ENCODE results near the gene RPGRIP1.
"Not testable (repeated sequence)": the region's sequence is repeated elsewhere in the genome, so short reads cannot be mapped to it uniquely, and the experiment has no call there.

Gene RPGRIP1

DNA sequence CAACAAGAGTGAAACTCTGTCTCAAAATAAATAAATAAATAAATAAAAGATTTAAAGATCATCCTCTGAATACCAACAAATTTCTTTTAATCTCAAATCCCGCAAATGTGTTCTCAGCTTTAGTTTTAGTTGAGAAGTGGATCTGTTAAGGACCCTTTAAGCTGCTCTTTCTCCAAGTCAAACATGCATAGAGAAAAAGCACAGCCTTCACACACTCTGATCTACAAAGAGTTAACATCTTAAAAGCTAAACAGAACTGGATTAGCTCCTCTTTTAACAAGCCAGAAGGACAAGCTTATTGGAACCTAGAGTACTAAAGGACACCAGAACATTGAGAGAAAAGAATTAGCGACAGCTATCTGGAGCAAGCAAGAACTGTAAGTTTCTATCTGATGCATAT is at the start of gene RPGRIP1:
Gene RPGRIP1, plus strand, starts transcription at position 301 of the 400 bp plus-strand sequence. CDS start 7,894 bp downstream, outside the sequence.
- no peak for DNase-seq (ENCODE audit: low read depth in 3 of 3, low spot score in 1 of 3)

DNA sequence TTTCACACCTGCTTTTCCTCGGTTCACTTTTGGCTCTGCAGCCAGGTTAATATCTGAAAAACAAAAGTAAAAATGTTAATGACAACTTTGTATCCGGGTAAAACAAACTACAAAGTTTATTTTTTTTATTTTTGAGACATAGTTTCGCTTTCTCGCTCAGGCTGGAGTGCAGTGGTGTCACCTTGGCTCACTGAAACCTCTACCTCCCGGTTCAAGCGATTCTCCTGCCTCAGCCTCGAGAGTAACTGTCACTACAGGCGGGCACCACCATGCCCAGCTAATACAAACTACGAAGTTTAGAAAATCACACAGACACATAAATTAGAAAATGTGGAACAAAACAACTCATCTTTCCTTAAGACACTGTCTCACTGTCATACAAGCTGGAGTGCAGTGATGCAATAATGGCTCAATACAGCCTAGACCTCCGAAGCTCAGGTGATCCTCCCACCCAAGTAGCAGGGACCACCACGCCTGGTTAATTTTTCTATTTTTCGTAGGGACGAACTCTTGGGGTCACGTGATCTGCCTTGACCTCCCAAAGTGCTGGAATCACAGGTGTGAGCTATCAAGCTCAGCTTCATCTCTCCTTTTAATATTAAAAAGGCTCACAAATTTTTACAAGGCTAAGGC is 48.7 kb upstream of the RPGRIP1 start:
- DNase-seq (ENCODE audit: low read depth in 3 of 3, low spot score in 1 of 3), result no peak

DNA sequence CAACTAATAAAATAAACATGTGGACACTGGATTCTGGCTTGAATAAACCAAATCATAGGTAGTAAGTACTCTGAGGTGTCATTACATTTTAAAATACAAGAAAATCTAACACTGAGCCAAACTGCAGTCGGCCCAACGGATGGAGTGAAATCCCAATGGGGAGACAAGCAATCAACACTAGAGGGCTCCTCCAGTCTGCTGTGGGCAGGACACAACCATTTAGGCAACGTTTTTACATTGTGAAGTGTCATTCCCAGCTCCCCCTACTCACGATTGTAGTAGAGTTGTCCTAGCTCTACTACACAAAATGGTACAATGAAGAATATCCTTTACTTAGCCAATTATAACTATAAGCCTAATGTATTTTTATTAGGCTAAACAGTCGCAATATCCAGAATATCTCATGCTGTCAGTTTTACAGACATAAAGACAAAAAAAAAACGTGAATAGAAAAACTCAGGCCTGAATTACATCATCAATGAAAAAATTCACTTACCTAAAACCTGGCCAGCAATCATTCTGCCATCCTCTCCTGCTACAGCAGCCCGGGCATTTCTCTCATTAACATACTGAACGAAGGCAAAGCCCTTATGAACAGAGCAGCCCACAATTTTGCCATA is 46.3 kb upstream of the RPGRIP1 start:
- DNase-seq (ENCODE audit: low read depth in 3 of 3, low spot score in 1 of 3), result no peak

DNA sequence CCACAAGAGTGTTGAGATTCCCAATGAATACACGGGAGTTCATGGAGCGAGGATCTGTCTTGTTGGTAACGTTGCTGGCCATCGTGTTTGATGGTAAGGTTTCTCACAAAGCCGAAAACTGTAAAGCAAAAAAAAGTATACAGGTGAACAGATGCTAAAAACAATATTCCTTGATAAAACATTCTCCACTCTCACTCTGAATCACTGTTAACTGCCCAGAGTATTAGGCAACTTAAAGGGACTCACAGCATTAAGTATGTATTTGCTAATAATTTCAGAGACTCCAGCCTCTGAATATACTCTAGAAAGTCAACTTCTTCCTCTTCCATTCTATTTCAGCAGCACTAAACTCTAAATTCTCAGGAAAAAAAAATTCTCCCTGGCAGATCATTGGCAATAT is 45.8 kb upstream of the RPGRIP1 start:
- DNase-seq (ENCODE audit: low read depth in 3 of 3, low spot score in 1 of 3), result no peak

DNA sequence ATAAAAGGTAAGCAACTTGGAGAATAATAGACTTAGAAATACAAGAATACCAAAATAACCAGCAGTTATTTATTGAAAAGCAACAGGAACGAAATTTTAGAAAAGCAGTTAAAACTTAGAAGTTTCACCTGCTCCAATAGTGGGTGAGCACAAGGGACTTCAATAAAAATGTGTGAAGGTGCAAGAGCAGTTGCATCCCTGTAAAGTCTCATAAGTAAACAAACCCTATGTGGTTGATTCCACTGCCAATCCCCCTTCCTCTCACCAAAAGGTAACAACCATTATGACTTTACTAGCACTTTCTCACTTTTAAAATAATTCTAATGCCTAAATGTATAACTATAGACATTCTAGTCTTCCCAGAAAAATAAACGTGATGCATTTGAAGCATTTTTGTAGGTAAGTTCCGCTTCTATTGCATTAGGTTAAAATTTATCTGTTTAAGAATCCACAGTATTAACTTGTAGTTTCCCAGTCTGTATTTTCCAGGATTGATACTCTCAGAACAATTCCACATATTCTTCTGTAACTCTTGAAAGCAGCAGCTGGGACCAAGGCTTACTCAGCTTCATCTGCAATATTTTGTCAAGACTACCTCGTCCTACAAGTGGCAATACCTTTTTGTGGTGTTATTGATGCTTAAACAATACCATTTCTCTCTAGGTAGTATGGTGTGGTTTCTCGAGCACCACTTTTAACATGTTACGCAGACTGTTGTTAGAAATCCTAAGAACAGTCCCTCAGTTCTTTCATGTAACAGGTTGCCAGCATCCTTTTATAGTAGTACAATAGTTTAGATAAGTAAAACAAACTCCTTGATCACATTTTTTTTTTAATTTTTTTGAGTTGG is 42.7 kb upstream of the RPGRIP1 start:
- DNase-seq (ENCODE audit: low read depth in 3 of 3, low spot score in 1 of 3), result no peak

DNA sequence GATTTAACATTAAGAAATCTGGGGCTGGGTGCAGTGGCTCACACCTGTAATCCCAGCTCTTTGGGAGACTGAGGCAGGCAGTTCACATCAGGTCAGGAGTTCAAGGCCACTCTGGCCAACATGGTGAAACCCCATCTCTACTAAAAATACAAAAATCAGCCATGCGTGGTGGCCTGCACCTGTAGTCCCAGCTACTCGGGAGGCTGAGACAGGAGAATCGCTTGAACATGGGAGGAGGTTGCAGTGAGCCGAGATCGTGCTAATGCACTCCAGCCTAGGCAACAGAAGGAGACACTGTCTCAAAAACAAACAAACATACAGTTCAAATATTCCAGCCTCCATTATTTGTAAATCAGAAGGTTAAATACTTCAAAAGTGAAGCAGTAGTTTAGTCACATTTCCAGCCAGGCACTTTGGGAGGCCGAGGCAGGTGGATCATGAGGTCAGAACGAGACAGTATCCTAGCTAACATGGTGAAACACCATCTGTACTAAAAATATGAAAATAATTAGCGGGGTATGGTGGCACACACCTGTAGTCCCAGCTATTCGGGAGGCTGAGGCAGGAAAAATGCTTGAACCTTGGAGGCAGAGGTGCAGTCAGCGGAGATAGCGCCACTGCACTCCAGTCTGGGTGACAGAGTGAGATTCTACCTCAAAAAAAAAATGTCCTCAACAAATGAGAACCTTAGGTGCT is 40.9 kb upstream of the RPGRIP1 start:
- no peak for DNase-seq (ENCODE audit: low read depth in 3 of 3, low spot score in 1 of 3)

DNA sequence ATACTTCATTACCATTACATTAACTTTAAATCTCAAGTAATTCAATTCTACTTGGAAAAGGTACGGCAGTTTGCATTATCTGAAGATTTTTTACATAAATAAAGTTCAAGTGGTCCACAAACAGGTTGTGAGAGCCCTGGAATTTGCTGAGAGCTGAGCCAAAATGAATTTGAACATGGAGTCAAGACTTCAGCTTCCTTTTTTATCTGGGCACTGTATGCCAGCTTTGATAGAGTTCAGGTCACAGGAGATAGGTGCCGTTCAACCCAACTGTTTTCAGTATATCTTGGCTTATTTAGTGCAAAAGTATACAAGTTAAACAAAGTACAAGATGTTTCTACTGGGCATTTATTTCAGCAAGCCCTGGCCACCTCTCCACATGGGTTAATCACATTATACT is 39.5 kb upstream of the RPGRIP1 start:
- no peak for DNase-seq (ENCODE audit: low read depth in 3 of 3, low spot score in 1 of 3)

DNA sequence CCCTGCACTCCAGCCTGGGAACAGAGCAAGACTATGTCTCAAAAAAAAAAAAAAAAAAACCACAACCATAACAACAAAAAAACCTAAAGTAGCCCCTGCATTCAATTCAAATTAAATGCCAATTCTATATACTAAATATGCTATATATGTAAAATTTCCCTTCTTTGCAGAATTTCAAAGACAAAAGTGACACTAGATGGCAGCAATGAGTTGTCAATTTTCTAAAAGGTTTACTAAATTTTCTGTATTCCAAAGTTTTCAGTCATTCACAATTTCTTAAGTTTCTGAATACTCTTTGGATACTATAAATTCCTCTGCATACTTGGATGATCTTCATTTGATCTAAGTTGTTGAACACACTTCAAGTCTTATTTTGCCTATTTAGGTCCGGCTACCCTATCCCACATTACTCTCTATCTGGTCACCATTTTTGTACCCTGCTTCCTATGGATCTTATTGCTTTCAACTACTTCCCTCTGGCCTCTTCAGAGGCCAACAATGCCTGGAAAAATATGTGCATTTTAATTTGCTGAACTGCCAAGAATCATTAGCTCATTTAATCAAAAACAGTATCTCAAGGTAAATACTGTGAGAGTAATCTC is 38.6 kb upstream of the RPGRIP1 start:
- no peak for DNase-seq (ENCODE audit: low read depth in 3 of 3, low spot score in 1 of 3)

DNA sequence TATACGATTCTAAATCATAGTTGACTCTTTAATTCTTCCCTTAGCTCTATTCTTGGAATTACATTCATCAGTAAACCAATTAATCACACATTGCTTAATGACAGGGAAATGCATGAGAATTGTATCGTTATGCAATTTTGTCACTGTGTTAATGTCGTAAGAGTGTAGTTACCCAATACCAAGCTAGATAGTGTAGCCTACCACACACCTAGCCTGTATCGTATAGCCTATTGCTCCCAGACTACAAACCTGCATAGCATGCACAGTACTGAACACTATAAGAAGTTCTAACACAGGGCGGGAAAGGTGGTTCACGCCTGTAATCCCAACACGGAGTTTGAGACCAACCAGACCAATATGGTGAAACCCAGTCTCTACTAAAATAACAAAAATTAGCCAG is 35.3 kb upstream of the RPGRIP1 start:
- DNase-seq (ENCODE audit: low read depth in 3 of 3, low spot score in 1 of 3), result no peak

DNA sequence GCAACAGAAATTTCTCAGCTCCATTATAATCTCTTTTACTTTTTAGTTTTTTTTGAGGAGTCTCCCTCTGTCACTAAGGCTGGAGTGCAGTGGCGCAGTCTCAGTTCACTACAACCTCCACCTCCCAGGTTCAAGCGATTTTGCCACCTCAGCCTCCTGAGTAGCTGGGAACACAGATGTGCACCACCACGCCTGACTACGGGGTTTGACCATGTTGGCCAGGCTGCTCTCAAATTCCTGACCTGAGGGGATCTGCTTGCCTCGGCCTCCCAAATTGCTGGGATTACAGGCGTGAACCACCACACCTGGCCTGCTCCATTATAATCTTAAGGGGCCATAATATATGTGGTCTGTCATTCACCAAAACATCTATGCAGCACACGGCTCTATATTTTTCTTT is 34.1 kb upstream of the RPGRIP1 start:
- no peak for DNase-seq (ENCODE audit: low read depth in 3 of 3, low spot score in 1 of 3)

DNA sequence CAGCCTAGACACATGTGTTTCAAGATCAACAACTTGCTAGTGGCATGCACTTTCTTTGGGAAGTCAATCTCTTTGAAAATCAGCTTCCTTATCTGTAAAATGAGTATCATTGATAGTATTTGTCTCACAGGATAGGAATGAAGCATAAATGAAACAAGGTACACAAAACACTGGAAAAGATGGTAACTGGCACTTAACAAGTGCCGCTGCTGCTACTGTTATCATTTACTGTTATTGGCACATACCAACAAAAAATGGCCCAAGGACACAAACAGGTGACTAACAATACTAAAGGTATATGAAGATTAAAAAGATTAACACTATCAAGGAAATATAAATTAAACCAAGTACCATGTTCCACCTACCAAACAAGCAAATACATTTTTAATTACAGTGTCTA is 31.5 kb upstream of the RPGRIP1 start:
- no peak for DNase-seq (ENCODE audit: low read depth in 3 of 3, low spot score in 1 of 3)

DNA sequence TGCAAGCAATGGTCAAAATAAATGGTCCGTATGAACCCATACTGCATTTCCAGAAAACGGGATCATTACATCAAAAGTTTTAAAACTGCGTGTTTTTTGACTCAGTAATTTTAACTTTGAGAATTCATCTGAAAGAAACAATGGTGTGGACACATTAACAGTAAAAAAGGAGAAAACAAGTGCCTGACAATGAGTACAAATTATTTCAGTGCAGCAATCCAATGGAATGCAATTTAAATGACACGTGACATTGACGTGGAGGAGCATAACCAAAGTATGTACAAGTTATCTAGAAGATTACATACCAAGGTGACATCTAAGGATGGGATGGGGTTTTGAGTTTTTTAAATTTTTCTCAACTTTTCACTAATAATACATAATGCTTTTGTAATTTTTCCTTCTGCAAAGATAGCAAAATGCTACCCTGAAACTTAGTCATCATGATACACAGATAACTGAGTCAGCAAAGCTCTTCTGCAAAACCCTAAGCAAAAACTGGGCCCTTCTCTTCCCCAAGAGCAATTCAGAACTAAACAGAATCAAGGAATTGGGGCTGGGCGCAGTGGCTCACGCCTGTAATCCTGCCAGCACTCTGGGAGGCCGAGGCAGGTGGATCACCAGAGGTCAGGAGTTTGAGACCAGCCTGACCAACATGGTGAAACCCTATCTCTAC is 31.0 kb upstream of the RPGRIP1 start:
- no peak for DNase-seq (ENCODE audit: low read depth in 3 of 3, low spot score in 1 of 3)

DNA sequence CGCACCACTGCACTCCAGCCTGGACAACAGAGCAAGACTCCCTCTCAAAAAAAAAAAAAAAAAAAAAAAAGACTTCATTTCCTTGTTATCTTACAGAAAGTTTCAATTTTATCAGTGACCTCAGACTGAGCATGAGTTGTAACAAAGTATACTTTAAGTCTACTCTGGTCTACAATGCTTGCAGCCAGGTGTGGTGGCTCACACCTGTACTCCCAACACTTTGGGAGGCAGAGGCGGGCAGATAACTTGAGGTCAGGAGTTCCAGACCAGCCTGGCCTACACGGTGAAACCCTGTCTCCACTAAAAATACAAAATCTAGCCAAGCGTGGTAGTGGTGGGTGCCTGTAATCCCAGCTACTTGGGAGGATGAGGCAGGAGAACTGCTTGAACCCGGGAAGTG is 28.7 kb upstream of the RPGRIP1 start:
- no peak for DNase-seq (ENCODE audit: low read depth in 3 of 3, low spot score in 1 of 3)

DNA sequence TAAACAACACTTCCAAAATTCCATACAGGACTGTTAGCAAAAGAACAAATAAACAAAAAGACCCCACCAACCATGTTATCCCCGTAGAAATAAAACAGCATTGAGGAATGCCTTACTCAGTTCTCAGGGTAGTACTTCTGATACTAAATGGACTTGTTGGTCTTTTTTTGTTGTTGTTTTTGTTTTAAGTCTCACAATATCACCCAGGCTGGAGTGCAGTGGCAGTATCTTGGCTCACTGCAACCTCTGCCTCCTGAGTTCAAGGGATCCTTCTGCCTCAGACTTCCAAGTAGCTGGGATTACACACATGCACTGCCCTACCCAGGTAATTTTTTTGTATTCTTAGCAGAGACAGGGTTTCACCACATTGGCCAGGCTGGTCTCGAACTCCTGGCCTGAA is 27.7 kb upstream of the RPGRIP1 start:
- DNase-seq (ENCODE audit: low read depth in 3 of 3, low spot score in 1 of 3), result no peak

DNA sequence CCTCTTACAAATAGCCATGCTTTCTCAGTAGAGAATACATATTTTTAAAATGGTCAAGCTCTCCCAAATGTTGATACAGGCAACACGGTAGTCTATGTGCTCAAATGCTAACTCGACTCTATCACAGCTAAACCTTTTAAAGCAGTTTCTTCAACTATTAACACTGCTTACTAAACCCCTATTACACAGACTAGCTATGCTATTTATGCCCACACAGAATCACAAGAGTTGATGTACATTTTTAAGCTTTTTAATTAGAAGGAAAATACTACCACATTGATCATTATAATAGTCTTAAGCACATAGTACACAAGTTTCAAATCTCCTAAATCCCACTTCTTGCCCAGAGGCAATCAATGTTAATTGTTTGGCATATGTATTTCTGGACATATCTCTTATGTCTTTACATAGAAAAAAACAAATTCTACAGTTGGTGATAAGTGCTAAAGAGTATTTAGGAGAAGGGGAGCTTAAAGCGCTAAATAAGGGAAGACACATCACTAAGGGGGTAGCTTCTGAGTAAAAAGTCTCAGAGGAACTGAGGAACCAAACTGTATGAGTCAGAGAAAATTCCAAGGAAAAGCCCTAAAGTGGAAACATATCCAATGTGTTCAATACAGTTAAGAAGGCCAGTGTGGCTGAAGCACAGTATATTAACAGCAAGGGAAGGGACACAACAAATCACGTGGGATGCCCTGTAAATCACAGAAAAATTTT is 24.3 kb upstream of the RPGRIP1 start:
- DNase-seq (ENCODE audit: low read depth in 3 of 3, low spot score in 1 of 3), result no peak

DNA sequence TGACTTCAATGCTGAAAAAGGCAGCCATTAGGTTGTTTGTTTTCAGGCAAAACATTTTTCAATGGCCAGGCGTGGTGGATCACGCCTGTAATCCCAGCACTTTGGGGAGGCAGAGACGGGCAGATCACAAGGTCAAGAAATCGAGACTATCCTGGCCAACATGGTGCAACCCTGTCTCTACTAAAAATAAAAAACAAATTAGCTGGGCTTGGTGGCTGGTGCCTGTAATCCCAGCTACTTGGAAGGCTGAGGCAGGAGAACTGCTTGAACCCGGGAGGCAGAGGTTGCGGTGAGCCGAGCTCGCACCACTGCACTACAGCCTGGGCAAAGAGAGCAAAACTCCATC is 23.8 kb upstream of the RPGRIP1 start:
- not testable (repeated sequence) for DNase-seq (ENCODE audit: low read depth in 3 of 3, low spot score in 1 of 3)

DNA sequence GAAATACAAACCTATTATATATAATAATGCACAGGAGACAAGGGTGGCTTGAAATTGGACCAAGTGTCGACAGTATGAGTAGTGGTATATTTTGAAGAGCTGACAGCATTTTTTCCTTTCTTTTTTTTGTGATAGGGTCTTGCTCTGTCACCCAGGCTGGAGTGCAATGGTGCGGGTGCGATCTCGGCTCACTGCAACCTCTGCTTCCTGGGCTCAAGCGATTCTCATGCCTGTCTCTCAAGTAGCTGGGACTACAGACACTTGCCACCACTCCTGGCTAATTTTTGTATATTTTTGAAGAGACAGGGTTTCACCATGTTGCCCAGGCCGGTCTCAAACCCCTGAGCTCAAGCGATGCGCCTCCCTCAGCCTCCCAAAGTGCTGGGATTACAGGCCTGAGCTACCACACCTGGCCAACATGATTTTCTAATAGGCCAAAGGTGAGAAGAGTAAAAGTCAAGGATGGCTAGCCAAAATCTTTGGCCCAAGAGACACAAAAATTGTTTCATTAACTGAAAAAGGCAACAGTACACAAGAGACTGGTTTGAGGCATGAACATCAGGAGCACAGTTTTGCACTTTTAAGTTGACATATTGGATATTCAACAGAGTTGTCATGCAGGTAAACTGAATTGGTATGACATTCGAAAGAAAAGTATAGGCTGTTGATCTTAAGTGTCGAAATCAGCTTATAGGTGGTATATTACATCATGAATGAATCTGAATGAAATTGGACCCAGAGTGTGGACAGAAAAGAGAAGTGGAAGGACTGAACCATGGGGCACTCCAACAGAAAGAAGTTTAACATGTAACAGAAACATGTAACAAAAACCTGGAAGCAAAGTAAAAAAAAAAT is 23.1 kb upstream of the RPGRIP1 start:
- no peak for DNase-seq (ENCODE audit: low read depth in 3 of 3, low spot score in 1 of 3)

DNA sequence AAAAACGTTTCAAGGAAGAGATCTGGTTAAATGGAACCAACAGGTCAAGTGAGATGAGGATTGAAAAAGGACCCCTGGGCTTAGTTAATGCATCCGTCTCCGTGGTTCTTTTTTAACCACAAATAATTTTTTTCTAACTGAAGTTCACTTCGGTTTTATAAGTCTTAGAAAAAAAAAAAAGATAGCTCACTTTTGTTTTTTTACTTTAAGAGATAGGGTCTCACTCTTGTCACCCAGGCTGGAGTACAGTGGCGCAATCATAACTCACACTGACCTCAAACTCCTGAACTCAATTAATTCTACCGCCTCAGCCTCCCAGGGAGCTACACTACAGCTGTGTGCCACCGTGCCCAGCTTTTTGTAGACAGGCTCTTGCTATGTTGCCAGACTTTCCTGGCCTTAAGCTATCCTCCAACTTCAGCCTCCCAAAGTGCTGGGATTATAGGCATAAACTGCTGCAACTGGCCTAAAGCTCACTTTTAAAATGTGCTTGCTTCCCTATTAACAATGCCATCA is 22.4 kb upstream of the RPGRIP1 start:
- DNase-seq (ENCODE audit: low read depth in 3 of 3, low spot score in 1 of 3), result no peak
